HG02763 (cell line): ENCODE results near the gene CES5A.
A peak's percentile ranks its signal among the peaks of the same experiment; 100 is the strongest.
"Not testable (repeated sequence)": the region's sequence is repeated elsewhere in the genome, so short reads cannot be mapped to it uniquely, and the experiment has no call there.

Source experiments
- ATAC-seq: cut with Tn5 transposase; IDR thresholded peaks from one replicate; pipeline ENCODE4 v1.9.1; 2021; ENCODE audit warnings: mild to moderate bottlenecking, moderate library complexity; ENCODE audit not compliant: unreplicated experiment

CES5A gene

GRCh38 chr16:55888546-55888945 is 13.4 kb upstream of the CES5A start:
- ATAC-seq: no peak

GRCh38 chr16:55876854-55877253 is 1.7 kb upstream of the CES5A start:
- no peak for ATAC-seq

GRCh38 chr16:55873122-55873521 is 2.1 kb downstream of the CES5A start:
- no peak for ATAC-seq

- ATAC-seq: no peak
Observed at GRCh38 chr16:55872130-55872529, 3.0 kb downstream of the CES5A start.

GRCh38 chr16:55871411-55872038 is 3.6 kb downstream of the CES5A start:
- ATAC-seq: no peak

- ATAC-seq: no peak
Observed at GRCh38 chr16:55868980-55869379, 6.2 kb downstream of the CES5A start.

GRCh38 chr16:55868137-55868536 is 7.0 kb downstream of the CES5A start:
- no peak for ATAC-seq

- ATAC-seq: no peak
Observed at GRCh38 chr16:55861288-55861687, 13.9 kb downstream of the CES5A start.

- not testable (repeated sequence) for ATAC-seq
Observed at GRCh38 chr16:55857650-55858049, 17.5 kb downstream of the CES5A start.

GRCh38 chr16:55856950-55857349 is 18.2 kb downstream of the CES5A start:
- ATAC-seq: no peak

- no peak for ATAC-seq
Observed at GRCh38 chr16:55853114-55853513, 22.1 kb downstream of the CES5A start.

GRCh38 chr16:55849536-55849935 is 25.6 kb downstream of the CES5A start:
- no peak for ATAC-seq

GRCh38 chr16:55846598-55847346 is 28.4 kb downstream of the CES5A start:
- ATAC-seq: no peak

GRCh38 chr16:55843105-55843395 is 32.1 kb downstream of the CES5A start:
- ATAC-seq: no peak

- no peak for ATAC-seq
Observed at GRCh38 chr16:55842369-55843104, 32.6 kb downstream of the CES5A start.

GRCh38 chr16:55839115-55839514 is 36.1 kb downstream of the CES5A start:
- no peak for ATAC-seq

GRCh38 chr16:55836158-55836611 is 39.0 kb downstream of the CES5A start:
- no peak for ATAC-seq

GRCh38 chr16:55835581-55835980 is 39.6 kb downstream of the CES5A start:
- ATAC-seq: no peak

GRCh38 chr16:55835173-55835572 is 40.0 kb downstream of the CES5A start:
- ATAC-seq: not testable (repeated sequence)

GRCh38 chr16:55834049-55834448 is 41.1 kb downstream of the CES5A start:
- peak; percentile 72 for ATAC-seq

- no peak for ATAC-seq
Observed at GRCh38 chr16:55832773-55833691, 42.1 kb downstream of the CES5A start, which contains the start of gene CES1. TSS of gene CES1 (minus strand) at chr16:55833096. CDS start at chr16:55833055, 41 bp downstream.
